Mesenchymal stem cell (in vitro differentiated cells and primary cell): ENCODE data around the gene ARHGAP44.

Source experiments
- DNase-seq: peaks from one replicate; pipeline ENCODE4 v3.0.0-alpha.2; 2013
- H2AFZ ChIP-seq: one replicate; pipeline ENCODE4 v1.6.1; 2013; ENCODE audit warnings: low read depth, mild to moderate bottlenecking, control low read depth, inconsistent platforms, low read length, moderate library complexity
- H2AK5ac ChIP-seq: 2 replicates; pipeline ENCODE4 v1.6.1; 2013; ENCODE audit warnings: low read length, moderate library complexity, mild to moderate bottlenecking, inconsistent platforms; ENCODE audit not compliant: severe bottlenecking
- H2BK120ac ChIP-seq: one replicate; pipeline ENCODE4 v1.6.1; 2013; ENCODE audit warnings: low read depth, mild to moderate bottlenecking, inconsistent platforms, low read length, moderate library complexity
- H2BK12ac ChIP-seq, 2 experiments: one replicate each; pipeline ENCODE4 v1.6.1; 2013; ENCODE audit warnings: inconsistent platforms in 2 of 2, low read length in 2 of 2, mild to moderate bottlenecking in 2 of 2, moderate library complexity in 2 of 2, control low read depth in 1 of 2
- H2BK15ac ChIP-seq: one replicate; pipeline ENCODE4 v1.6.1; 2013; ENCODE audit warnings: mild to moderate bottlenecking, low read depth, inconsistent platforms; ENCODE audit not compliant: poor library complexity, severe bottlenecking
- H2BK5ac ChIP-seq: 2 replicates; pipeline ENCODE4 v1.6.1; 2013; ENCODE audit warnings: low read depth, mild to moderate bottlenecking, low read length, control low read depth, inconsistent platforms; ENCODE audit not compliant: poor library complexity, severe bottlenecking
- H3K14ac ChIP-seq, 2 experiments: one replicate each; pipeline ENCODE4 v1.6.1; 2013; ENCODE audit warnings: inconsistent platforms in 2 of 2, low read length in 2 of 2, control low read depth in 1 of 2, mild to moderate bottlenecking in 1 of 2, moderate library complexity in 1 of 2
- H3K18ac ChIP-seq, 2 experiments: one replicate each; pipeline ENCODE4 v1.6.1; 2013; ENCODE audit warnings: inconsistent platforms in 2 of 2, low read length in 2 of 2, control low read depth in 1 of 2, low read depth in 1 of 2, mild to moderate bottlenecking in 1 of 2
- H3K23ac ChIP-seq, 2 experiments: one replicate each; pipeline ENCODE4 v1.6.1; 2013; ENCODE audit warnings: inconsistent platforms in 2 of 2, low read length in 2 of 2, mild to moderate bottlenecking in 2 of 2, moderate library complexity in 2 of 2, control low read depth in 1 of 2
- H3K27ac ChIP-seq: 2 replicates; pipeline ENCODE4 v1.5.1; 2013; ENCODE audit warnings: mild to moderate bottlenecking, moderate library complexity, low read length, control low read depth, inconsistent platforms; ENCODE audit not compliant: poor library complexity, severe bottlenecking
- H3K27me3 ChIP-seq, 2 experiments: 2 replicates each; pipeline versions ENCODE4 v1.6.1 to v1.7.0; 2013; ENCODE audit warnings: low read length in 2 of 2, mild to moderate bottlenecking in 2 of 2, moderate library complexity in 2 of 2, control low read depth in 1 of 2, inconsistent platforms in 1 of 2; ENCODE audit not compliant: control insufficient read depth in 1 of 2, insufficient read depth in 1 of 2
- H3K36me3 ChIP-seq, 2 experiments: 2 replicates each; pipeline versions ENCODE4 v1.6.1 to v1.7.0; 2013; ENCODE audit warnings: low read length in 2 of 2, control low read depth in 1 of 2, inconsistent platforms in 1 of 2, low read depth in 1 of 2, mild to moderate bottlenecking in 1 of 2; ENCODE audit not compliant: insufficient read depth in 2 of 2, control insufficient read depth in 1 of 2
- H3K4ac ChIP-seq, 2 experiments: one replicate each; pipeline ENCODE4 v1.6.1; 2013; ENCODE audit warnings: inconsistent platforms in 2 of 2, low read length in 2 of 2, mild to moderate bottlenecking in 2 of 2, moderate library complexity in 2 of 2, control low read depth in 1 of 2, low read depth in 1 of 2
- H3K4me1 ChIP-seq: 2 replicates; pipeline ENCODE4 v1.6.1; 2013; ENCODE audit warnings: low read depth, low read length, control low read depth; ENCODE audit not compliant: control insufficient read depth, insufficient read depth
- H3K4me2 ChIP-seq: 2 replicates; pipeline ENCODE4 v1.6.1; 2013; ENCODE audit warnings: low read length, mild to moderate bottlenecking, inconsistent platforms; ENCODE audit not compliant: poor library complexity, severe bottlenecking
- H3K4me3 ChIP-seq, 2 experiments: 2 replicates each; pipeline versions ENCODE4 v1.5.1 to v1.7.0; 2013; ENCODE audit warnings: low read length in 2 of 2, mild to moderate bottlenecking in 2 of 2, control low read depth in 1 of 2, low read depth in 1 of 2; ENCODE audit not compliant: insufficient read depth in 1 of 2
- H3K79me1 ChIP-seq: replicated peaks from 2 replicates; pipeline ENCODE4 v1.6.1; 2013; ENCODE audit warnings: mild to moderate bottlenecking, control low read depth, low read length, inconsistent platforms; ENCODE audit not compliant: poor library complexity, severe bottlenecking
- H3K9ac ChIP-seq: 2 replicates; pipeline ENCODE4 v1.7.0; 2013; ENCODE audit warnings: mild to moderate bottlenecking, low read length, moderate library complexity
- H3K9me3 ChIP-seq: 2 replicates; pipeline ENCODE4 v1.7.0; 2013; ENCODE audit warnings: mild to moderate bottlenecking, low read length; ENCODE audit not compliant: control insufficient read depth
- H4K8ac ChIP-seq: one replicate; pipeline ENCODE4 v1.6.1; 2013; ENCODE audit warnings: inconsistent platforms, mild to moderate bottlenecking, low read length, moderate library complexity
- H4K91ac ChIP-seq: one replicate; pipeline ENCODE4 v1.6.1; 2013; ENCODE audit warnings: mild to moderate bottlenecking, low read length, inconsistent platforms
- WGBS: methylation state at CpG from one replicate; pipeline ENCODE4 v1.1.7; 2013; ENCODE audit warnings: mixed read lengths; 5-methylcytosine and 5-hydroxymethylcytosine counted together

The ARHGAP44 gene

DNA sequence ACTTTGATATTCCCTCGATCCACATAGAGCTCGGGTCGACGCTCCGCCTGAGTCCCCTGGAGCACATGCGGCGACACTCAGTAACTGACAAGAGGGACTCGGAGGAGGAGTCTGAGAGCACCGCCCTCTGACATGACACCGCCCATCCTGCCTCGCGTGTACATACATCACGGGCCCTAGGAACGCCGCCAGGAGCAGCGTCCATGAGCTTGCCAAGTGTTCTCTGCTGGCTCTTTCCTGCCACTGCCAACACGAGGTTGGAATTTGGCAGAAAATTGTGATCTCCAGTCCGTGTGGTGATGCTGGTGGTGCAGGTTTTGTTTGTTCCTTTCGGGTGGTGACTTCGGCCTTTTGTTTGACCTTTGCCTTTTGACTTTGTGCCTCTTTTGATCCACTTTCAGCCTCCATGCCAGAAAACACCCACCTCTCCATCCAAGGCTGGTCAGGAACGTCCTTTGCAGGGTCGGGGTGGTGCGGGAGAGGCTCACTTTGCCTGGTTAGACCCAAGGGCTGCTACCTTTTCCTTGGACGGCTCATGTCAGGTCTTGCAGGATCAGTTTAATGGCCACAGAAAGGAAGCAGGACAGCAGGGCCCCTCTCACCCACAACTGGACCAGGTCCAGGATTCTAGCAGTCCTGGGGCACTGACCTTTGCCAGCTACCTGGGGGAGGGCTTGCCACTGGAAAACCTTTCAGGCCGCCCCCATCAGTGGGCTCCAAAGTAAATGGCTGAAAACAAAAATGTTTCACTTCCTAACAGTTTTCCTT lies 200.9 kb downstream of the ARHGAP44 start:
- no peak for DNase-seq
- H3K9me3 ChIP-seq: no peaks in the 10 kb centered on the region
- H2BK5ac ChIP-seq: no peak overlapping the region
- no peak overlapping the region for H2BK15ac ChIP-seq
- no peak overlapping the region for H2BK120ac ChIP-seq
- no peaks in the 10 kb centered on the region for H3K79me1 ChIP-seq
- no peaks in the 10 kb centered on the region for H3K27me3 ChIP-seq
- no peak overlapping the region for H3K18ac ChIP-seq
- H3K36me3 ChIP-seq: peaks cover 53 to 55% of the 10 kb centered on the region in 2 experiments
- no peak overlapping the region for H3K23ac ChIP-seq
- no peak overlapping the region for H3K9ac ChIP-seq
- no peak overlapping the region for H4K8ac ChIP-seq
- H2BK12ac ChIP-seq: no peak overlapping the region
- no peak overlapping the region for H3K27ac ChIP-seq
- H2AK5ac ChIP-seq: no peak overlapping the region
- H3K4me3 ChIP-seq: no peak overlapping the region
- H3K4me1 ChIP-seq: peaks cover 6% of the 10 kb centered on the region
- WGBS: 98% methylated on average over 25 of the region's 25 CpGs
- no peak overlapping the region for H4K91ac ChIP-seq
- no peak overlapping the region for H3K4me2 ChIP-seq
- H2AFZ ChIP-seq: no peak overlapping the region
- H3K4ac ChIP-seq: no peak overlapping the region
- no peak overlapping the region for H3K14ac ChIP-seq

DNA sequence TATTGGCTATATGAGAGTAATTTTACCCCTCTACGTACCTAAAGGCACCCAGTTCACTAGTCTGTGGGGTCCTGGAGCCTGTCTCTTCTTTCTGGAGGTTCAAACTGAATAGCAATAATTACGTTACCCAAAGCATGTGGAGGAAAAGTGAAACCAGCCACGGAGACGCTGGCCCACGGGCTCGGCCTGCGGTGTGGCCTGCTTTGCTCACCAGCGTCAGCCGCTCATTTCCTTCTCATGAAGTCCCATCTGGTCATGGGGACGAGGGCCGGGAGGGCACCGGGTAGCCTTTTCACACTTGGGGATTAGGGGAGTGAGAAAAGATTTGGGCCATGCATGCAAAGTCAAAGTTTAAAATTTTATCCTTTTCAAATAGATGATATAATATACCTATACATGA lies 201.6 kb downstream of the ARHGAP44 start:
- Histone ChIP-seq H3K79me1 (peaks cover 2% of the 10 kb centered on the region), H2BK12ac (no peak overlapping the region), H2BK120ac (no peak overlapping the region), H4K91ac (no peak overlapping the region), H3K9ac (no peak overlapping the region), H4K8ac (no peak overlapping the region), H2BK15ac (no peak overlapping the region), H3K23ac (no peak overlapping the region), H3K36me3 (peaks cover 60 to 62% of the 10 kb centered on the region in 2 experiments), H3K14ac (no peak overlapping the region), H3K27me3 (no peaks in the 10 kb centered on the region), H3K27ac (no peak overlapping the region), H2AK5ac (no peak overlapping the region), H2BK5ac (no peak overlapping the region), H3K9me3 (no peaks in the 10 kb centered on the region), H3K4ac (no peak overlapping the region), H3K18ac (no peak overlapping the region), H3K4me2 (no peak overlapping the region), H3K4me1 (peaks cover 6% of the 10 kb centered on the region), H2AFZ (no peak overlapping the region), H3K4me3 (no peak overlapping the region)
- WGBS: 99% methylated on average over 9 of the region's 12 CpGs
- DNase-seq: no peak

- H3K4me1 ChIP-seq: peaks cover 2% of the 10 kb centered on the region
- H2BK12ac ChIP-seq: no peak overlapping the region
- H3K18ac ChIP-seq: no peak overlapping the region
- no peak overlapping the region for H3K27ac ChIP-seq
- no peak overlapping the region for H2AK5ac ChIP-seq
- H3K79me1 ChIP-seq: peaks cover 13% of the 10 kb centered on the region
- no peaks in the 10 kb centered on the region for H3K27me3 ChIP-seq
- H3K4me2 ChIP-seq: no peak overlapping the region
- no peak overlapping the region for H3K4ac ChIP-seq
- no peak overlapping the region for H4K8ac ChIP-seq
- H4K91ac ChIP-seq: no peak overlapping the region
- no peak overlapping the region for H3K9ac ChIP-seq
- H2BK5ac ChIP-seq: no peak overlapping the region
- H2BK15ac ChIP-seq: no peak overlapping the region
- H2BK120ac ChIP-seq: no peak overlapping the region
- peaks cover 73 to 79% of the 10 kb centered on the region in 2 experiments for H3K36me3 ChIP-seq
- no peak overlapping the region for H3K14ac ChIP-seq
- DNase-seq: no peak
- H3K4me3 ChIP-seq: no peak overlapping the region
- no peak overlapping the region for H3K23ac ChIP-seq
- H3K9me3 ChIP-seq: no peaks in the 10 kb centered on the region
- H2AFZ ChIP-seq: no peak overlapping the region
- WGBS: over 99% methylated on average over 14 of the region's 14 CpGs
Measured at GRCh38 chr17:12992676-12993075, 203.4 kb downstream of the ARHGAP44 start.

DNA sequence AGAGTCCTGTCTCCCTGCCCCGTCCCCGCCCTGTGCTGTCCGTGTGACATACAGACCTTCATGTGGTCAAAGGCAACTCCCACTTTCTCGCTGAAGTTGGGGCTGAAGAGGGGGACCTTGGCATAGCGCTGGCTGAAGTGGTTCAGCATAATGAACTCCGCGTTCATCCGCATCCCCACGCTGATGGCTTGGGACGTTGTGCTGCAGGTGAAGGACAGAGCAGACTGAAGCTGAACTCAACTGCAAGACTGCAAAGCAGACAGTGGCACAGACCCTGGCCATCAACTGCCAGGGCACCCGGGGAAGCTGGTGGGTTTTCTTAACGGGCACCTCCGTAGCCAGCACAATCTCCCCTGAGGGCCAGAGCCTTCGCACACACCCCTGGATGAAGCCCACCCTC lies 204.3 kb downstream of the ARHGAP44 start:
- DNase-seq: no peak
- Histone ChIP-seq H2AK5ac (no peak overlapping the region), H4K91ac (no peak overlapping the region), H3K9me3 (no peaks in the 10 kb centered on the region), H3K27me3 (no peaks in the 10 kb centered on the region), H3K23ac (no peak overlapping the region), H2BK12ac (no peak overlapping the region), H3K18ac (no peak overlapping the region), H3K4ac (no peak overlapping the region), H3K79me1 (peaks cover 14% of the 10 kb centered on the region), H2BK5ac (no peak overlapping the region), H3K4me2 (no peak overlapping the region), H2BK120ac (no peak overlapping the region), H3K27ac (no peak overlapping the region), H3K4me3 (no peak overlapping the region), H2BK15ac (no peak overlapping the region), H2AFZ (no peak overlapping the region), H3K4me1 (no peaks in the 10 kb centered on the region), H3K14ac (no peak overlapping the region), H3K9ac (no peak overlapping the region), H4K8ac (no peak overlapping the region), H3K36me3 (peaks cover 82 to 89% of the 10 kb centered on the region in 2 experiments)
- 94% methylated on average over 14 of the region's 14 CpGs for WGBS
